ENCODE results near the gene SLC6A12. TPM values are rescaled to one million over a fixed set of nuclear protein-coding genes. Genes with fewer than 3 reads are reported as not detected.
A peak's percentile ranks its signal among the peaks of the same experiment; 100 is the strongest.

SLC6A12 gene
- under 1 TPM in 3 of 4 donors, not detected in 1; 0.21 to 0.60 (median 0.39) TPM for total RNA-seq

DNA sequence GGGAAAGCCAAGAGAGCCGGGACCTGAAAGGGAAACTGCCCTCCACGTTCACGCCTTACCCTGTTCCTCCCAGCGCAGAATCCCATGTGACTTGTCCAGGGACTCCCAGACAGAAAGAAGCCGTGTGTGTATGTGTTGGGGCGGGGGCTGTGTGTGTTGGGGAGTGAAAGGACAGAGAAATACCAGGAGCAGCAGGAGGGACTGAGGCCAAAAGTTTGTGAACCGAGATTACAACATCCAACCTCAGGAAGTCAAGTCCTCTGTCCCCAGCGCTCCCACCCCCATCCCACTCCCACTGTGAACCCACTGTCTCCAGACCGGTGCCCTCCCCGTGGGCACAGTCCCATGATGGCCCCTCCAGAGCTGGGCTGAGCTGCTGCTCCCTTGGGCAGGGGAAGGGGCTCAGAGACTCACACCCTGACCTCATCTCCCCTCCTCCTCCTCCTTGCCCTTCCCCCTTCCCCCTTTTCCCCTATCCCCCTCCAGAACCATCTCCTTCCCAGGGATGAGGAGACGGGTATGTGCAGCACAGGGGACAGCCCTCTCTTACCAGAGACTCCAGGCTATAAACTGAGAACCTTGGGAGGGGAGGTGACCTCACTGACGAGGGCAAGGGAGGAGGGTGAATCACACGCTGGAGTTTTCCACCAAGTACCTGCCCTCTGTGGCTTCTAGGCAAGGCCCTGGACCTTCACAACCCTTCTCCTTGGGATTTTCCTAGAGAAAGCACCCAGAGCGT is at the start of gene SLC6A12:
Gene SLC6A12 (minus strand): TSS at position 155 of the 739 bp plus-strand sequence. CDS start 4,171 bp downstream, outside the sequence.
- Histone ChIP-seq H3K4me3 (peak within 1 kb of the TSS in 1 of 4 donors; percentile 11), H3K9me3 (no peaks in the 10 kb centered on the region)
- 26 to 30% methylated on average over 14 of the region's 14 CpGs for WGBS, 2 donors

DNA sequence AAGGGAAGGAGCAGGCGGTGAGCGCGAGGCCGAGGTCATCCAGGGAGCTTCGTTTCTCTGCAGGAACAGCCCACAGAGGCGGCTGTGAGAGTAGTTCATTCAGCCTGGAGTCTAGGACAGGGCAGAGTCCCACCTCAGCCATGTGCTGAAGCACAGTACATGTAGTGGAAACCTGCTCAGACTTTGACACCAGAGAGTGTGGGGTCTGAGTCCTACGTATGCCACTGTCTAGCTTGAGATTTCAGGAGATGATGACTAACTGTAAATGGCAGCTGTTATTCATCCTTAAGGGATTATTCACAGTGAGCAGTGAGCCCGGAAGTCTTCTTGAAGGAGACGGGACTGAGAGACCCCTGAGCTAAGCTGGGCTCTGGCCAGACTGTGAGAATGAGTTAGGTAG is 49.6 kb upstream of the SLC6A12 start:
- 73 to 77% methylated on average over 9 of the region's 9 CpGs for whole genome bisulfite sequencing, 2 donors
- no peak for TF ChIP-seq EP300 (IDR thresholded peaks at IDR 0.05)
- TF ChIP-seq, protein P1, sequence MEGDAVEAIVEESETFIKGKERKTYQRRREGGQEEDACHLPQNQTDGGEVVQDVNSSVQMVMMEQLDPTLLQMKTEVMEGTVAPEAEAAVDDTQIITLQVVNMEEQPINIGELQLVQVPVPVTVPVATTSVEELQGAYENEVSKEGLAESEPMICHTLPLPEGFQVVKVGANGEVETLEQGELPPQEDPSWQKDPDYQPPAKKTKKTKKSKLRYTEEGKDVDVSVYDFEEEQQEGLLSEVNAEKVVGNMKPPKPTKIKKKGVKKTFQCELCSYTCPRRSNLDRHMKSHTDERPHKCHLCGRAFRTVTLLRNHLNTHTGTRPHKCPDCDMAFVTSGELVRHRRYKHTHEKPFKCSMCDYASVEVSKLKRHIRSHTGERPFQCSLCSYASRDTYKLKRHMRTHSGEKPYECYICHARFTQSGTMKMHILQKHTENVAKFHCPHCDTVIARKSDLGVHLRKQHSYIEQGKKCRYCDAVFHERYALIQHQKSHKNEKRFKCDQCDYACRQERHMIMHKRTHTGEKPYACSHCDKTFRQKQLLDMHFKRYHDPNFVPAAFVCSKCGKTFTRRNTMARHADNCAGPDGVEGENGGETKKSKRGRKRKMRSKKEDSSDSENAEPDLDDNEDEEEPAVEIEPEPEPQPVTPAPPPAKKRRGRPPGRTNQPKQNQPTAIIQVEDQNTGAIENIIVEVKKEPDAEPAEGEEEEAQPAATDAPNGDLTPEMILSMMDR (IDR thresholded peaks at IDR 0.05) = no peak
- TF ChIP-seq POLR2A (IDR thresholded peaks at IDR 0.05) = no peak

More for the DNA sequence above, at the start of gene SLC6A12:
- H3K27ac ChIP-seq = no peak within 1 kb of the TSS
- peaks cover 0 to 14% (median 0%) of the 10 kb centered on the region in 4 donors for H3K4me1 ChIP-seq
- no peaks in the 10 kb centered on the region for H3K36me3 ChIP-seq
- TF ChIP-seq, protein P1 (IDR thresholded peaks at IDR 0.05) = no peak
- TF ChIP-seq EP300 (IDR thresholded peaks at IDR 0.05) (no peak), POLR2A (IDR thresholded peaks at IDR 0.05) (no peak)
- H3K27me3 ChIP-seq = peaks cover 0 to 22% of the 10 kb centered on the region in 2 donors
- DNase-seq (ENCODE audit: low spot score in 2 of 2) = no peak

DNA sequence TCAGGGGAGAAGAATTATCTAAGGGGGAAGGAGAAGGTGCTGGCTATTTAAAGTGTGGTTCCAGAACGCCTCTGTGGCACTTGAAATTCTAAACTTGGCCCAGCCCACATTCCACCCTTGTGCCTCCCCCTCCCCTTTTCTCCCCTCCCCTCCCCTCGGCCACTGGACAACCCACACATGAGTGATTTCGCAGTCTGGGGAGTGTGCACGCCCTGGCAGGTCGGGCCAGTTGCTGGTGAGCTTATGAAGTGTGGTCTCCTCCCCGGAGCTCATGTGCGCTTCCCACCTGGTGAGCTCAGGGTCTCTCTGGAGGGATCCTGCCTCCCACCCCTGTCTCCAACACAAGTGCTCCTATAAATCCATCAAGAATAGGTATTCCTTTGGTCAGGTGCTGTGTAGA is 48.9 kb upstream of the SLC6A12 start, which contains the start of gene SLC6A13:
Gene SLC6A13 (minus strand): TSS at position 20 of the 400 bp plus-strand sequence. CDS start 2,784 bp downstream, outside the sequence.
- H3K27me3 ChIP-seq = peaks cover 0 to 9% of the 10 kb centered on the region in 2 donors
- peaks cover 0 to 7% (median 0%) of the 10 kb centered on the region in 4 donors for H3K4me1 ChIP-seq
- no peak within 1 kb of the TSS for H3K27ac ChIP-seq
- no peaks in the 10 kb centered on the region for H3K9me3 ChIP-seq
- no peaks in the 10 kb centered on the region for H3K36me3 ChIP-seq
- no peak for DNase-seq (ENCODE audit: low spot score in 2 of 2)
- H3K4me3 ChIP-seq = no peak within 1 kb of the TSS
- WGBS, 2 donors = 10 to 36% methylated on average over 6 to 7 of the region's 7 CpGs
- no peak for TF ChIP-seq POLR2A (IDR thresholded peaks at IDR 0.05)

More for the DNA sequence above, 49.6 kb upstream of the SLC6A12 start:
- Histone ChIP-seq H3K36me3 (no peaks in the 10 kb centered on the region), H3K9me3 (no peaks in the 10 kb centered on the region), H3K4me1 (peaks cover 0 to 14% (median 0%) of the 10 kb centered on the region in 4 donors), H3K27ac (no peak overlapping the region), H3K27me3 (peaks cover 0 to 9% of the 10 kb centered on the region in 2 donors), H3K4me3 (no peak overlapping the region)
- DNase-seq (ENCODE audit: low spot score in 2 of 2) = no peak

DNA sequence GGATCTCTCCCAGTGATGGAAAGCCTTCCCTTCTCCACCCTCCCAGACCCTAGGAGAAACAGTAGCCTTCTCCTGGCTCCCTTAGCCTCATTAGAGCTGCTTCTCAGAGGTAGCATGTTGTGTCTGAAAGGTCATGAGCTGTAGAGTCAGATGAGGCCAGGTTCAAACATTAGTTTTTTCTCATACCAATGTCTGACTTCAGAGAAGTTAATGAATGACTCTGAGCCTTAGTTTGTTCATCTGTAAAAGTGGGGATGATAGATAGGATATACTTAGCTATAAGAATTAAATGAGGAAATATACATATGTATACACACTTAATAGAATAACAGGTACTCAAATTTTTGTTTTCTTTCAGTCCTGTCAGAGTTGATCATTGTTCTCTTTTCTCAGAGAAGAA is 48.2 kb upstream of the SLC6A12 start:
- no peak for DNase-seq (ENCODE audit: low spot score in 2 of 2)
- TF ChIP-seq POLR2A (IDR thresholded peaks at IDR 0.05) (no peak), EP300 (IDR thresholded peaks at IDR 0.05) (no peak)
- TF ChIP-seq, protein P1 (IDR thresholded peaks at IDR 0.05) = no peak

DNA sequence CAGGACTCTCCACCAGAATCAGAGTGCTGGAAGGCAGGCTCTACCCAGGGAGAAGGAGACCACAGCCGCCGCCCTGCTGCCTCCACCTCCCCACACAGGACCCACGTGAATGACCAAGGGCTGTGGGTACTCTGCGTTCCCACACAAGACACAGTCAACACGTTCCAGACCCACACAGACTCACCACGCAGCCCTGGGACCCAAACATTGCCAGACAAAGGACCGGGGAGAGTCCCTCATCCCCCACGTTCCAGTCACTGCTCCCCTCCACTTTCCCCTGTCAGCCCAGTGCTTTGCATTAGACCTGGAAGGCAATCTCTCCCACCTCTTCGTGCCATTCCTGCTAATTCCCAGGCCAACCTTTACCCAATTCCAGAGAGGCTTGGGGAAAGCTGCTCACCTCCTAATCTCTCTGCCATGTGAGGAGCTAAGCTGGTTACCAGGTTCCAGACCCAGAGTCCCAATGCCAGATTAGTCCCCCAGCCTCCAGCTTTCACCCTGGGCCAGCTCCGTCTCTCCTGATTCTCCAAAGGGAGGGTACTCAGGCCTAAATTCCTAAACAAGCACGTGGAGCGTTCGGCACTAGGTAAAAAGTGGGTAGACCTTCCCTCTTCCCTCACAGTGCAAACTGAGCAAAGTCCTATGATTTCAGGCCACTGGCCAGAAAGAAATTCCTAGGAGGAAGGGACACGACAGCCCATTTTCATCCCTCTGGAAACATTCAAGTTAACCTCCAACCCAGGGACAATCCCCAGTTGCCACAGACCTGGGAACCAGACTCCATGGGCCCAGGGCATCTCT is 43.8 kb upstream of the SLC6A12 start:
- Histone ChIP-seq H3K9me3 (no peaks in the 10 kb centered on the region), H3K4me3 (no peak overlapping the region), H3K4me1 (no peaks in the 10 kb centered on the region), H3K27ac (no peak overlapping the region), H3K36me3 (no peaks in the 10 kb centered on the region), H3K27me3 (peaks cover 0 to 17% of the 10 kb centered on the region in 2 donors)
- DNase-seq (ENCODE audit: low spot score in 2 of 2) = no peak
- 71 to 73% methylated on average over 14 of the region's 14 CpGs for WGBS, 2 donors
- TF ChIP-seq POLR2A (IDR thresholded peaks at IDR 0.05) (no peak), EP300 (IDR thresholded peaks at IDR 0.05) (no peak)
- TF ChIP-seq, protein P1 (IDR thresholded peaks at IDR 0.05) = no peak

More for the DNA sequence above, 48.2 kb upstream of the SLC6A12 start:
- Histone ChIP-seq H3K9me3 (no peaks in the 10 kb centered on the region), H3K4me1 (peaks cover 0 to 2% (median 0%) of the 10 kb centered on the region in 4 donors), H3K4me3 (no peak overlapping the region), H3K36me3 (no peaks in the 10 kb centered on the region), H3K27ac (no peak overlapping the region), H3K27me3 (peaks cover 0 to 10% of the 10 kb centered on the region in 2 donors)
